SU-DHL-6 (cell line): ENCODE measurements around the gene SPON2.

Experiments
- H2AFZ ChIP-seq: fragments of 200-600 bp; sonication (generic); 2 replicates; pipeline ENCODE4 v1.6.1; 2014; ENCODE audit warnings: low read depth, mild to moderate bottlenecking, moderate library complexity, mixed read lengths, antibody characterized with exemption, low read length; ENCODE audit not compliant: severe bottlenecking
- H3F3A ChIP-seq: fragments of 200-600 bp; shearing (Covaris generic); 2 replicates; pipeline ENCODE4 v1.6.0; 2016; ENCODE audit warnings: antibody characterized with exemption, mild to moderate bottlenecking; ENCODE audit not compliant: insufficient read depth
- H3K27ac ChIP-seq: fragments of 200-600 bp; sonication (generic); 2 replicates; pipeline ENCODE4 v1.5.1; 2016; ENCODE audit warnings: low read depth, mild to moderate bottlenecking, low read length, moderate library complexity, mixed read lengths
- H3K27me3 ChIP-seq: fragments of 200-600 bp; sonication (generic), shearing (Covaris generic); 2 replicates; pipeline ENCODE4 v1.6.0; 2014; ENCODE audit warnings: mild to moderate bottlenecking, low read length
- H3K36me3 ChIP-seq: fragments of 200-600 bp; sonication (generic); 2 replicates; pipeline ENCODE4 v1.6.1; 2014; ENCODE audit warnings: mild to moderate bottlenecking, low read length, mixed read lengths
- H3K4me2 ChIP-seq: fragments of 300-600, 200-600 bp; shearing (Covaris generic), sonication (generic); 2 replicates; pipeline ENCODE4 v1.6.0; 2014; ENCODE audit warnings: low read length, low read depth, mild to moderate bottlenecking; ENCODE audit not compliant: poor library complexity, severe bottlenecking
- H3K4me3 ChIP-seq: fragments of 200-600 bp; sonication (generic); 2 replicates; pipeline ENCODE4 v1.5.1; 2014; ENCODE audit warnings: antibody characterized with exemption, low read length, mild to moderate bottlenecking, mixed read lengths; ENCODE audit not compliant: insufficient read depth, poor library complexity, severe bottlenecking
- H3K79me2 ChIP-seq: fragments of 200-600 bp; sonication (generic); 2 replicates; pipeline ENCODE4 v1.6.1; 2014; ENCODE audit warnings: mild to moderate bottlenecking, low read length, moderate library complexity; ENCODE audit not compliant: insufficient read depth
- H3K9ac ChIP-seq: fragments of 200-600 bp; sonication (generic); 2 replicates; pipeline ENCODE4 v1.7.0; 2014; ENCODE audit warnings: mild to moderate bottlenecking, low read length
- H3K9me2 ChIP-seq: fragments of 200-600 bp; sonication (generic); replicated peaks from 2 replicates; pipeline ENCODE4 v1.6.1; 2014; ENCODE audit warnings: low read length; ENCODE audit not compliant: insufficient read depth
- H3K9me3 ChIP-seq: fragments of 200-600 bp; sonication (generic); 2 replicates; pipeline ENCODE4 v1.6.1; 2014; ENCODE audit warnings: low read length, mixed read lengths; ENCODE audit not compliant: insufficient read depth
- H4K20me1 ChIP-seq: fragments of 200-600 bp; sonication (generic); 2 replicates; pipeline ENCODE4 v1.6.1; 2014; ENCODE audit warnings: low read depth, mild to moderate bottlenecking, antibody characterized with exemption, low read length, moderate library complexity, mixed read lengths
- CTCF ChIP-seq: fragments of 200-600 bp; sonication (generic); IDR thresholded peaks from one replicate; pipeline ENCODE4 v1.5.1; 2017; ENCODE audit warnings: antibody characterized with exemption, mild to moderate bottlenecking, low read length, moderate library complexity; ENCODE audit not compliant: insufficient read depth, poor library complexity, severe bottlenecking
- EZH2phosphoT487 ChIP-seq: fragments of 200-600 bp; sonication (generic), shearing (Covaris generic); conservative IDR thresholded peaks from 2 replicates; pipeline ENCODE4 v1.6.1; 2018; ENCODE audit warnings: mild to moderate bottlenecking, antibody characterized with exemption, low read length, moderate library complexity, mixed read lengths

The SPON2 gene

GRCh38 chr4:1216869-1217294 is 44.5 kb upstream of the SPON2 start:
- H3K9me3 ChIP-seq: no peaks in the 10 kb centered on the region
- H3K4me2 ChIP-seq: peak overlapping the region; percentile 98
- peak overlapping the region; percentile 1 for H3K4me3 ChIP-seq
- H2AFZ ChIP-seq: no peak overlapping the region
- TF ChIP-seq CTCF (no peak), EZH2phosphoT487 (no peak)
- H3K9ac ChIP-seq: peak overlapping the region; percentile 52
- peaks cover 59% of the 10 kb centered on the region for H3F3A ChIP-seq
- H3K79me2 ChIP-seq: peaks cover 18% of the 10 kb centered on the region; the same call in 1 of the 2 replicates
- H3K27me3 ChIP-seq: no peaks in the 10 kb centered on the region
- H3K9me2 ChIP-seq: no peaks in the 10 kb centered on the region
- no peaks in the 10 kb centered on the region for H3K36me3 ChIP-seq
- peak overlapping the region; percentile 100 for H3K27ac ChIP-seq
- H4K20me1 ChIP-seq: no peaks in the 10 kb centered on the region

- peak overlapping the region; percentile 52 for H3K9ac ChIP-seq
- no peaks in the 10 kb centered on the region for H4K20me1 ChIP-seq
- no peaks in the 10 kb centered on the region for H3K36me3 ChIP-seq
- H2AFZ ChIP-seq: no peak overlapping the region
- H3K9me3 ChIP-seq: no peaks in the 10 kb centered on the region
- peaks cover 52% of the 10 kb centered on the region for H3F3A ChIP-seq
- peak overlapping the region; percentile 98 for H3K4me2 ChIP-seq
- peaks cover 18% of the 10 kb centered on the region; the same call in 1 of the 2 replicates for H3K79me2 ChIP-seq
- H3K9me2 ChIP-seq: no peaks in the 10 kb centered on the region
- peak overlapping the region; percentile 100 for H3K27ac ChIP-seq
- no peaks in the 10 kb centered on the region for H3K27me3 ChIP-seq
- H3K4me3 ChIP-seq: peak overlapping the region; percentile 1
- TF ChIP-seq CTCF (no peak), EZH2phosphoT487 (no peak)
Observed at GRCh38 chr4:1216076-1216614, 43.8 kb upstream of the SPON2 start.

DNA sequence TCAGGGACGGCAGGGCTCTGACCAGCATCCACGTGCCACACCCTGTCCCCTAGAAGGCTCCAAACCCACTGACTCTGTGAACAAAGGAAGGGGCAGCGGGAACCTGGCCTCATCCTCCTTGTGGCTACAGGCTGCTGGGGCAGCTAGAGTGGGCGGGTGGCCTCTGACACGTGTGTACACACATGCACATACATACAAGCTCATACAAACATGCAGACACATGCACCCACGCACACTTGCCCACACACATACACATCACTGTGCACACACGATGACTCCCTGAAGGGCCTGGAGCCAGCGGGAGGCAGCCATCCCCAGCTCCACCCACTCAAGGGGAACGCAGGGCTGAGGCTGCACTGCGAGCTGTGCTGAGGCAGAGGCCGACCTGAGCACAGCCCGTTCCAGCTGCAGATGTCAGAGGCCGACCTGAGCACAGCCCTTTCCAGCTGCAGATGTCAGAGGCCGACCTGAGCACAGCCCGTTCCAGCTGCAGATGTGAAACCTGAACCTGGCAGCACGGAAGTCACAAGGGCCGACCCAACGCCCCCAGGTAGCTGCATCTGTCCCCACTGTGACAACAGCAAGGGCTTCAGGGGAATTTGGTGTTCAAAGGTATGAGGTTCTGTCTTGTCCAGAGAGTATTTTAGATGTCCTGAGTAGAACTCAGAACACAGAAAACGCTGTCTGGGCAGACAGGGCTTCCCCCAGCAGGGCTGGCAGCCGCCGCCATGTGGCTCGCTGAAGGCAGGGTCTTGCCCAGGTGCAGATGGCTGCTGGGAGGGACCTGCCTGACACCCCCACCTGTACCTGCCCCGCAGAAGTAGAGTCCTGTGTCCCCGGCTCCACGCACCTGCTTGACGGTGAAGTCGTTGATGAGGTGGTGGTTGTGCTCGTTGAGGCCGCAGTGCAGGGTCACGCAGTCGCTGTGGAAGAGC is 43.0 kb upstream of the SPON2 start:
- no peak overlapping the region for H2AFZ ChIP-seq
- H3K9ac ChIP-seq: peak overlapping the region; percentile 52
- H3K79me2 ChIP-seq: peaks cover 18% of the 10 kb centered on the region; the same call in 1 of the 2 replicates
- no peaks in the 10 kb centered on the region for H3K36me3 ChIP-seq
- peaks cover 45% of the 10 kb centered on the region for H3F3A ChIP-seq
- peak overlapping the region; percentile 100 for H3K27ac ChIP-seq
- no peaks in the 10 kb centered on the region for H3K9me3 ChIP-seq
- H3K27me3 ChIP-seq: no peaks in the 10 kb centered on the region
- peak overlapping the region; percentile 98 for H3K4me2 ChIP-seq
- no peak for TF ChIP-seq CTCF
- TF ChIP-seq EZH2phosphoT487: no peak
- no peaks in the 10 kb centered on the region for H3K9me2 ChIP-seq
- no peak overlapping the region for H3K4me3 ChIP-seq
- no peaks in the 10 kb centered on the region for H4K20me1 ChIP-seq
